Forelimb muscle (tissue), 1 donor: ENCODE results near the gene ARAP1. TPM values are rescaled to one million over a fixed set of nuclear protein-coding genes. Genes with fewer than 3 reads are reported as not detected.

Source experiments
- DNase-seq: peaks from one replicate; pipeline ENCODE4 v3.0.0-alpha.2; 2013; ENCODE audit warnings: low read depth
- polyA plus RNA-seq: library from polyadenylated mRNA; unstranded; fragments of 120-200 nt; gene quantifications from one replicate; pipeline ENCODE4 v1.2.1, GENCODE V29; 2013; ENCODE audit not compliant: insufficient read length

ARAP1 gene
- polyA plus RNA-seq, 1 donor = 55.3 TPM

DNA sequence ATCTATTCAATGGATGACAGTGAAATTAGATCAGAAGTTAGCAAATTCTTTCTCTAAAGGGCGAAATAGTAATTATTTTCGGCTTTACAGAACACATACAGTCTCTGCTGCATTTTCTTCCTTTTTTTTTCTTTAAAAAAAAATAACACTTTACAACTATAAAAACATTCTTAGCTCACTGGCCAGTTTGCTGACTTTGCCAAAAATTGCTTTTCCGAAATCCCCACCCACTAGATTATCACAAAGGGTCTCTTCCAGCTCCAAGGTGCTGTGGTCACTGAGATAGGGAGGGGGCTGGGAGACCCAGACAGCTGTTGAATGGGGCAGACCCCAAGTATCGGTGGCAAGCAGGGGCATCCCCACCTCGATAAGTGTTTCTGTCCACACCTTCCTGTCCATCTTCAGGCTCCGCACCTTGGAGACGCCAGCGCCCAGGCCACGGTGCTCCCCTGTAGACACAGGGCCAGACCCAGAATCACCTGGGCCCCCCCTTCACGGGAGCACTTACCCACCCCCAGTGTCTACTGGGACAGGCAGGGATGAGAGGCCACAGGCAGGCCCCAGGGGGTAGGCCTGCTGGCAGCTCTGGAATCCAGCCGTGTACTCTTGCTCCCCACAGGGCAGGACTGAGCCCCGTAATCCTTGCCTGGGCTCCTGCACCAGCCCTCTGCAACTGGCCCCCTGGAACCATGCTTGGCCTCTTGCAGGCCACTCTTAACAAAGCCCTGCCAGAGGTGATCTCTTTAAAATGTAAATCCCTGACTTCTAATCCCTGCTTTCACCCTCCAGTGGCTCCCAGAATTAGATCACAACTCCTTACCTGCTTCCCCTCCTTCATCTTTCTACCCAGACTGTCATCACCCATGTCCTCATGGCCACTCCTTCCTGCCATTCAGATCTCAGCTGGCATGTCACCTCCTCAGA lies 46.5 kb downstream of the ARAP1 start:
- no peak for DNase-seq

- DNase-seq = no peak
Observed at GRCh38 chr11:72704783-72705265, 47.4 kb downstream of the ARAP1 start.

- DNase-seq = no peak
Observed at GRCh38 chr11:72704028-72704782, 48.0 kb downstream of the ARAP1 start.

DNA sequence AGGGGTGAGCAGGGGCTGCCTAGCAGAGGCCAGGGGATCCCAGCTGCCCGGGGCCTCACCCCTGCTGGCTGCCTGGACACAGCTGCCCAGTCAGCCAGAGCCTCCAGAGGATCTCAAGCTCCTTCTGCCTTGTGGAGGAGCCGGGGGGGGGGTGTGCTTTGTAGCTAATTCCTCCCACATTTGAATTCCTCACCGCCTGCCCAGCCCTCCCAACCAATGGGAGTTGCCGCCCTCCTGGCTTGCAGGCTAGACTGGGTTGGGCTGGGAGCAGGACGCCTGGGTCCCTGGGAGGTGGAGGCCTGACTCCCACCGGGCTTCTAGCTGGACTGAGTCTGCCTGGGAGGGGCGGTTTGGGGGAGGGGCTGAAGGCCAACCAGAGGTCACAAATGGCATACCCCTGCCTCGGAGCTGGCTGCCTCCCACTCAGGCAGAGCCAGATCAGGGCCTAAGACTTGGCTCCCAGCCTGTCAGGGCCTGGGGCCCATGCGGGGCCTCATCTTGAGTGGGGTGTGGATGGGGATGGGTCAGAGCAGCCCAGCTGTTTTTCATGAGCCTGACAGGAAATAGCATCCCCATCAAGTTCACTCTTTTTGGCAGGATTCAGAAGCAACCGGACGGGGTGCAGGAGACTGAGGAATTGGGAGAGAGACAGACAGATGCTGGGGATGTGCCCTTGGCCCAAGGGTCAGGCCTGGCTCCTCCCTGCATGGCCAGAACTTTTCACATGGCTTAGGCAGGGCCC lies 48.8 kb downstream of the ARAP1 start:
- peak; percentile 63 for DNase-seq

DNA sequence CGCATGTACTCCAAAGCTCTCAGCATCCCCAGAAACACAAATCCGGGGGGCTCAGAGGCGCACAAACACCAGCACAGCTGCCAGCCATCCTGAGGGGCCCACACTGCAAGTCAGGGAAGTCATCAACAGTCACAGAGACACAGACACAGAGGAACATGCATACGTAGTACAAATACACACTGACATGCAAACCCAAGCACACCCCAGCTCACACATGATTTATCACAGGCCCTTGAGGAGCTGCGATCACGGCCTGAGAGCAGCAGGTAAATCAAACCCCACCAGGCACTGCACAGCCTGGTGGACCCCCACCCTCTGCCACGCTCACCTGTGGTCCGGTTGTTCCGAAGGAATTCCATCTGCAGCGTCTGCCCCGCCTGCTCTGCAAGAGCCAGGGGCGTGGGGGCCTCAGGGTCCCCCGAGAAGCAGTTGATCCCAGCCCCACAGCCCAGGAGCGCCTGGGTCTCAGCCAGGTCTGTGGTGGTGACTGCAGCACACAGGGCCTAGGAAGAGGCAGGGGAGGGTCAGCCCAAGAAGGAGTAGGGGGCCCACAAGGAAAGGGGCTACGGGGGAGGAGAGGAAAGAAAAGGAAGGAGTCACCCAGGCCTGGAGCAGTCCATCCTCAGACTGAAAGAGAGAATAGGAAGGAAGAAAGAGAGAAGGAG lies 49.5 kb downstream of the ARAP1 start:
- no peak for DNase-seq

GRCh38 chr11:72702096-72702495 lies 50.1 kb downstream of the ARAP1 start:
- DNase-seq = no peak

- no peak for DNase-seq
Observed at GRCh38 chr11:72701466-72701865, 50.7 kb downstream of the ARAP1 start.

GRCh38 chr11:72700146-72700545 lies 52.1 kb downstream of the ARAP1 start:
- DNase-seq = no peak

DNA sequence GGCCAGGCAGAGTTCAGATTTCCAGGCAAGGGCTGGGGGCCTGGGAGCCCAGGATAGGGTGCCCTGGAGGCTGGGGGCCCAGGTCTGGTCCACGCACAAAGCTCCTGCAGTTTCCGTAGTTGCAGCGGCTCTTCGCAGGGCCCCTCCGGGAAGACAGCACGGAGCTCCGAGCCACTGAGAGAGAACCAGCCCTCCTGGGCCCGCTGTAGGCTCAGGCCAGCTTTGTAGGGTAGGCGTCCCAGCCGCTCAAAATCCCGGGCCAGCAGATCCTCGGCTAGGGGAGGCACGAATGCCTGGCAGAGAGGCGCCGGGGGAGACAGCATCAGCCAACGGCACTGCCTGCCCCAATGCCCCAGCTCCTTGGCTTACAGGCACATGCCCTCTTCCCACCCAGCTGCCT lies 54.4 kb downstream of the ARAP1 start:
- no peak for DNase-seq

DNA sequence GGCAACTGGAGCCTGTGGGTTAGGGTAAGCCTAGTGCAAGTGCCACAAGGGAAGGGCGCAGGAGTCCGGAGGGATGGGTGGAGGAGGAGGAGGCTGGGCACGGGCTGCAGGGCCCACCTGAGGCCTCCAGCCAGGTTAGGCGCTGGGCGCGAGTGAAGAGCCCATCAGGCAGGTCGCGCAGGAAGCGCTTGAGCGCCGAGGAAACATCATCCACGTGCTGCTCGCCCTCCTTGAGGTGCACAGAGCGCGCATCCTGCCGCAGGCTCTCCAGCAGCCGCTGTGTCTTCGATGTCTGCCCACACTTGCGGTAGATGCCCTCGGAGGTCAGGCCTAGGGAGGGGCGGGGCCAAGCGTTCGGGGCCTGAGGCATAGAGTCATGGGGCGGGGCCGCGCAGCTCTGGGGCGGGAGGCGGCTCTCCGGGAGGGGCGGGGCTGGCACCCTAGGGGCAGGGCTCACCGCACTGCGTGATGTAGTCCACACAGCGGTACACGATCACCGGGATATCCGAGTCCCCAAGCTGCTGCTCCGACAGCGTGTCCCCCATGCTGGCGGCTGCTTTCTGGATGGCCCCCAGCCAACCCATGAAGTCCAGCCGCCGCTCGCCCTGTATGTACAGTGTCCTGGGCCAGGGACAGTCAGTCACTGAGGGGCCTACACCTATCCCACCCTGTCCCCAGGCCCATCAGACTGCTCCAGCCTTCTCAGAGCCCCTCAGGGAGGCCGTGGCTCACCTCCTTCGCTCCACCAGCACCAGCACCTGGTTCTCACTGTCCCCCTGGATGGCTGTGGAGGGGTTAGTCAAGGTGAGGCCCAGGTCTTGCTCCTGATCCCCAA lies 55.1 kb downstream of the ARAP1 start:
- no peak for DNase-seq

DNA sequence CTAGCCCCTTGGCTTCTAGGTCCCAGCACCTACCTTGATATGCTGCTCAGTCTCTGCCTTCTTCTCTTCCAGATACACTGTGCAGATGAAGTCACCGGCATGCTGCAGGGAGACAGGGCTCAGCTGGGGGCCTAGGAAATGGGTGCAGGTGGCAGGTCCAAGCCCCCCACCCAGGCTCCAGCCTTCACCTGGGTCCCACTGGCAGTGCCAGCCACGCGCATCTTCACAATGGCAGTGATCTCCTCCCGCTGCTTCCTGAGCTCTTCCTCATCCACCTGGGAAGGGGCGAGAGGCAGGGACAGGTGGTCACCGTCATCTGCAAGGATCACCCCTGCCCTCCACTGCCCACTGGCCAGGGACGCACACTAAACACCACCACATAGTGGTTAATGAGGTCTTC lies 56.9 kb downstream of the ARAP1 start:
- DNase-seq = no peak

DNA sequence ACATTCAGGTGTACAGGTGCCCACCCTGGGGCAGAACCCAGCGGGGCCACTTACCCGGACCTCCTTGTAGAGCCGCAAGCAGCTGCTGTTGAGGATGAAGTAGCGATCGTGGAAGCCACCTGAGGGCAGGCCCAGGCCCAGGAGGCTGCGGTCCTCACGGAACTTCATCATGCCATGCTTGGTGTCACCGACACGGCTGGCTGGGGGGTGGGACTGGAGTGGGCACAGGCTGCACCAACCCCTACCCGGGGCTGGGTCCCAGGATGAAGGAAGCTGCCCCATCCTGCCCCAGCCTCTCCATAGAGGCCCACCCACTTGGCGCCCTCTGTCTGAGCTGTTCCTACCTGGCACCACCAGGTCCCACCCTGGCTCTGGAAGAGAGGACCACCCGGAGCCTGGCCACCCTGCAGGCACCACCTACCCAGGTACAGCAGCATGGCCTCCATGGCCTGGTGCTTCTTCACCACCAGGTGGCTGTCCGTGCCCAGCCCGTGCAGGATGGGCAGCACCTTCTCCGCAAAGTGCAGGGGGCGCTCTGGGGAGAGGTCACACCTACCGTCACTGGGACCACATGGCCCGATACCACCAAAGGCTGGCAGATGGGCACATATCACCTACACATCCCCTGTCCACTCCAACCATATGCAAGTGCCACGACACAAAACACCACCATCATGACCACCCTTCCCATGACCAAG lies 58.8 kb downstream of the ARAP1 start:
- DNase-seq = no peak

- no peak for DNase-seq
Observed at GRCh38 chr11:72692498-72693237, 59.5 kb downstream of the ARAP1 start.

GRCh38 chr11:72690166-72690565 lies 62.0 kb downstream of the ARAP1 start:
- no peak for DNase-seq

GRCh38 chr11:72688929-72689328 lies 63.3 kb downstream of the ARAP1 start:
- no peak for DNase-seq

GRCh38 chr11:72688486-72688885 lies 63.7 kb downstream of the ARAP1 start:
- DNase-seq = no peak

- no peak for DNase-seq
Observed at GRCh38 chr11:72687326-72687725, 64.9 kb downstream of the ARAP1 start.

- DNase-seq = no peak
Observed at GRCh38 chr11:72686639-72687220, 65.5 kb downstream of the ARAP1 start.
